Thymus (tissue), 11 donors: ENCODE measurements around the gene CCM2. TPM values are rescaled to one million over a fixed set of nuclear protein-coding genes. Genes with fewer than 3 reads are reported as not detected.
A peak's percentile ranks its signal among the peaks of the same experiment; 100 is the strongest.
"Not testable (repeated sequence)": the region's sequence is repeated elsewhere in the genome, so short reads cannot be mapped to it uniquely, and the experiment has no call there.

ENCODE experiments used
- DNase-seq, 9 donors: peaks; one replicate each; pipeline ENCODE4 v3.0.0-alpha.2; 2013; ENCODE audit warnings: low spot score in 9 of 9, low read depth in 6 of 9, missing footprints in 1 of 9
- H3K27ac ChIP-seq, 2 donors: one replicate each; pipeline ENCODE4 v1.5.1; 2013; ENCODE audit warnings: control low read depth in 1 of 2, low read depth in 1 of 2, low read length in 1 of 2, mild to moderate bottlenecking in 1 of 2, moderate library complexity in 1 of 2
- H3K27me3 ChIP-seq, 2 donors: one replicate each; pipeline ENCODE4 v1.5.1; 2013; ENCODE audit warnings: low read length in 1 of 2; ENCODE audit not compliant: control insufficient read depth in 2 of 2, insufficient read depth in 1 of 2
- H3K36me3 ChIP-seq, 2 donors: one replicate each; pipeline ENCODE4 v1.5.1; 2013; ENCODE audit warnings: low read length in 1 of 2, mild to moderate bottlenecking in 1 of 2, moderate library complexity in 1 of 2; ENCODE audit not compliant: control insufficient read depth in 2 of 2, insufficient read depth in 2 of 2
- H3K4me1 ChIP-seq, 2 donors: one replicate each; pipeline ENCODE4 v1.5.1; 2013; ENCODE audit warnings: low read length in 2 of 2; ENCODE audit not compliant: control insufficient read depth in 2 of 2, insufficient read depth in 2 of 2
- H3K4me3 ChIP-seq, 2 donors: one replicate each; pipeline ENCODE4 v1.5.1; 2013; ENCODE audit warnings: low read length in 2 of 2, control low read depth in 1 of 2, mild to moderate bottlenecking in 1 of 2
- H3K9me3 ChIP-seq, 2 donors: one replicate each; pipeline ENCODE4 v1.5.1; 2013; ENCODE audit warnings: low read length in 1 of 2, mild to moderate bottlenecking in 1 of 2; ENCODE audit not compliant: control insufficient read depth in 2 of 2, insufficient read depth in 1 of 2
- WGBS: extraction: QIAGEN DNeasy Blood & Tissue Kit; methylation state at CpG from one replicate; pipeline ENCODE4 v1.1.7; 2013; 5-methylcytosine and 5-hydroxymethylcytosine counted together
- polyA plus RNA-seq: library from polyadenylated mRNA; stranded (reverse); fragments of 200-250 nt; gene quantifications from one replicate; pipeline ENCODE4 v1.2.3, GENCODE V29; 2013
- total RNA-seq: library from RNA; stranded (reverse); fragments of 120-200 nt; gene quantifications from one replicate; pipeline ENCODE4 v1.2.4, GENCODE V29; 2013
- donor health status: healthy.

The CCM2 gene
- total and polyA plus RNA-seq, 2 donors = 69.3 to 114 TPM

- not testable (repeated sequence) for H3K36me3 ChIP-seq, H3K4me3 ChIP-seq, H3K9me3 ChIP-seq, DNase-seq, H3K27me3 ChIP-seq, H3K27ac ChIP-seq
- 95% methylated on average over 21 of the region's 21 CpGs for WGBS
- peaks cover 17 to 29% of the 10 kb centered on the region in 2 donors for H3K4me1 ChIP-seq
Observed at GRCh38 chr7:44992004-44992795, 7.8 kb upstream of the CCM2 start.

GRCh38 chr7:44994877-44995554, 5.0 kb upstream of the CCM2 start:
- Histone ChIP-seq H3K4me3 (no peak overlapping the region), H3K36me3 (no peaks in the 10 kb centered on the region), H3K4me1 (peaks cover 19 to 37% of the 10 kb centered on the region in 2 donors), H3K27ac (peak overlapping the region; percentile 58 to 89), H3K9me3 (peaks cover 0 to 3% of the 10 kb centered on the region in 2 donors), H3K27me3 (no peaks in the 10 kb centered on the region)
- 26% methylated on average over 5 of the region's 5 CpGs for WGBS
- peak in 2 of 9 donors; percentile 60 to 72 for DNase-seq

GRCh38 chr7:44995555-44996493, 4.2 kb upstream of the CCM2 start:
- Histone ChIP-seq H3K9me3 (peaks cover 0 to 3% of the 10 kb centered on the region in 2 donors), H3K27ac (peak overlapping the region in 1 of 2 donors; percentile 89), H3K27me3 (no peaks in the 10 kb centered on the region), H3K4me3 (no peak overlapping the region), H3K4me1 (peaks cover 19 to 36% of the 10 kb centered on the region in 2 donors), H3K36me3 (no peaks in the 10 kb centered on the region)
- no peak for DNase-seq
- WGBS = 59% methylated on average over 8 of the region's 8 CpGs

GRCh38 chr7:44998153-44998871, 1.7 kb upstream of the CCM2 start:
- H3K4me3 ChIP-seq = peak overlapping the region in 1 of 2 donors; percentile 68
- no peaks in the 10 kb centered on the region for H3K27me3 ChIP-seq
- H3K9me3 ChIP-seq = peaks cover 0 to 3% of the 10 kb centered on the region in 2 donors
- H3K4me1 ChIP-seq = peaks cover 33 to 53% of the 10 kb centered on the region in 2 donors
- no peak for DNase-seq
- H3K27ac ChIP-seq = peak overlapping the region; percentile 15 to 97
- 90% methylated on average over 4 of the region's 4 CpGs for WGBS
- peaks cover 0 to 4% of the 10 kb centered on the region in 2 donors for H3K36me3 ChIP-seq

GRCh38 chr7:44999245-45000092, 532 bp upstream of the CCM2 start:
- Histone ChIP-seq H3K36me3 (peaks cover 0 to 4% of the 10 kb centered on the region in 2 donors), H3K9me3 (peaks cover 0 to 3% of the 10 kb centered on the region in 2 donors), H3K27me3 (no peaks in the 10 kb centered on the region), H3K4me1 (peaks cover 32 to 53% of the 10 kb centered on the region in 2 donors), H3K4me3 (peak overlapping the region; percentile 68 to 79), H3K27ac (peak overlapping the region; percentile 88 to 97)
- DNase-seq = peak; percentile 93 to 99 (median 99)
- under 1% methylated on average over 66 of the region's 66 CpGs for WGBS

- 41% methylated on average over 10 of the region's 10 CpGs for WGBS
- peaks cover 0 to 3% of the 10 kb centered on the region in 2 donors for H3K9me3 ChIP-seq
- peak overlapping the region; percentile 70 to 85 for H3K27ac ChIP-seq
- H3K4me3 ChIP-seq = peak overlapping the region; percentile 68 to 86
- H3K27me3 ChIP-seq = no peaks in the 10 kb centered on the region
- H3K4me1 ChIP-seq = peaks cover 21 to 45% of the 10 kb centered on the region in 2 donors
- peak in 5 of 9 donors; percentile 73 to 90 (median 78) for DNase-seq
- H3K36me3 ChIP-seq = peaks cover 0 to 10% of the 10 kb centered on the region in 2 donors
Observed at GRCh38 chr7:45001138-45001694, 1.2 kb downstream of the CCM2 start.

GRCh38 chr7:45001826-45002225, 1.8 kb downstream of the CCM2 start:
- Histone ChIP-seq H3K4me1 (peaks cover 19 to 40% of the 10 kb centered on the region in 2 donors), H3K27me3 (no peaks in the 10 kb centered on the region), H3K36me3 (peaks cover 4 to 15% of the 10 kb centered on the region in 2 donors), H3K27ac (peak overlapping the region in 1 of 2 donors; percentile 85), H3K4me3 (peak overlapping the region; percentile 68 to 86), H3K9me3 (peaks cover 0 to 3% of the 10 kb centered on the region in 2 donors)
- no peak for DNase-seq
- 32% methylated on average over 2 of the region's 2 CpGs for WGBS
